Activated effector memory CD4-positive, alpha-beta T cell treated with Interleukin-2 at 50 U/mL for 16 hours (primary cell): ENCODE data around the gene SLIT3.
"Not testable (repeated sequence)": the region's sequence is repeated elsewhere in the genome, so short reads cannot be mapped to it uniquely, and the experiment has no call there.

ENCODE experiments used
- DNase-seq: peaks from one replicate; pipeline ENCODE4 v3.0.0-alpha.2; 2020

The SLIT3 gene

DNA sequence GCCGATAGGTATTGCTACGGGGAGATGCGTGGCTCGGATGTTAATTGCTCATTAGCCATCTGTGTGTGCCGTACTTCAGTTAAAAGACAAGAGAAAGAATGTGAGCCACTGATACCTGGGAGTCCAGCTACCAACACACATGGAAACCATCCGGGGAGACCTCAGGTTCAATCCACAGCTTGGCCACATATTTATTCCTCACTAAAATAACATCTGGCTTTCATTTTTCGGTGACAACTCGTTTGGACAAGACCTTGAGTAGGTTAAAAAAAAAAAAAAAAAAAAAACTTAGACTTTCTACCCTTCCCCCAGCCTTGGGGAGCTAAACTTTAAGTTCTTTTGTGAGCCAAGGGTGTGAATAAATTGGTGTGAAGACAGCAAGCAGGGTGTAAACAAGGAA is 84.1 kb downstream of the SLIT3 start:
- no peak for DNase-seq

- DNase-seq, result no peak
Measured at GRCh38 chr5:169213479-169213878, 87.5 kb downstream of the SLIT3 start.

DNA sequence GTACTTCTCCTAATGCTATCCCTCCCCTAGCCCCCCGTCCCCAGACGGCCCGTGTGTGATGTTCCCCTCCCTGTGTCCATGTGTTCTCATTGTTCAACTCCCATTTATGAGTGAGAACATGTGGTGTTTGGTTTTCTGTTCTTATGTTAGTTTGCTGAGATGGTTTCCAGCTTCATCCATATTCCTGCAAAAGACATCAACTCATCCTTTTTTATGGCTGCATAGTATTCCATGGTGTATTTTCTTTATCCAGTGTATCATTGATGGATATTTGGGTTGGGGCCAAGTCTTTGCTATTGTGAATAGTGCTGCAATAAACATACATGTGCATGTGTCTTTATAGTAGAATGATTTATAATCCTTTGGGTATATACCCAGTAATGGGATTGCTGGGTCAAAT is 89.2 kb downstream of the SLIT3 start:
- not testable (repeated sequence) for DNase-seq

DNA sequence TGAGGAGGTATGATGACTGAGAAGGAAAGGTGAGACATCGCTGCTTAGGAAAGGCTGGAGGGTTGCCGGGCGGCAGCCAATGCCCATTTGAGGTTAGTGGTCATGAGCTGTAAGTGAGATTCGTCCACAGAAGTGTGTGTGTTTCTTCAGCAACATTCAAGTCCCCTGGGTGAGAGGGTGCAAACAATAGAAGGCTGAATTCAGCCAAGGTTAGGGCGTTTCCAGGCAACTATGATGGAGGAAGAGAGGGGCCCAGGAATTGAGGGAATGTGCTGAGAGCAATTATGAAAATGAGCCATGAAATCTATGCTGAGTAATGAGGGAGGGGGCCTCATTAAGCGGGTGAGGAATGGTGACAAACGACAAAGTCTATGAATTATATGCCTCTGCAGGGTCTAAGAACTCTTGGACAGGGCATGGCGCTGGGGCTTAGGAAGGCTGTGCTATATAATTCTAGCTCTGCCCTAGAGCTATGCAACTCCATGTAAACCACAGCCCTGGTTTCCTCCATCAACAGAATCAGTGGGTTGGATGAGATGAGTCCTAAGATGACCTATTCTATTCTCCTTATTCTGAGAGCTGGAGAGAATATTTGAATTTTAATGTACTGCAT is 96.0 kb downstream of the SLIT3 start:
- DNase-seq, result no peak

DNA sequence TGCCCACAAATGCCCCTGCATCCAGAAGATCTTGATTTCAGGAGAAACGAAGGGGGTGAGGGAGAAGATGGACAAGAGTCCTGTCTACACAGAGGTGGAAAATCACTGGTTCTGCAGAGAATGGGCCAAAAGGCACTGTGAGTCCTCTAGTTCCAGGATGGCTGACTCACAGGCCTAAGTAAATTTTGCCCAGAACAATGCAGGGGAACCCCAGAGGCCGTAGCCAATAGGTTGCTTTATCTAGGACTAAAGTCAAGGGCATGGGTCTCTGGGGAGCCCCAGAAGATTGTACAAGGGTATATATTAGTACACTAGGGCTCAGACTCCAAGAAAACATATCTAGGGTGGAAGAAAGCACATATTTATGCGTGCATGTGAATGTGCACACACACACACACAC is 98.0 kb downstream of the SLIT3 start:
- no peak for DNase-seq

GRCh38 chr5:169201597-169201996 is 99.3 kb downstream of the SLIT3 start:
- no peak for DNase-seq

GRCh38 chr5:169200125-169200778 is 100.7 kb downstream of the SLIT3 start:
- no peak for DNase-seq

GRCh38 chr5:169197343-169197742 is 103.6 kb downstream of the SLIT3 start:
- DNase-seq, result no peak

- no peak for DNase-seq
Measured at GRCh38 chr5:169196059-169196458, 104.9 kb downstream of the SLIT3 start.

DNA sequence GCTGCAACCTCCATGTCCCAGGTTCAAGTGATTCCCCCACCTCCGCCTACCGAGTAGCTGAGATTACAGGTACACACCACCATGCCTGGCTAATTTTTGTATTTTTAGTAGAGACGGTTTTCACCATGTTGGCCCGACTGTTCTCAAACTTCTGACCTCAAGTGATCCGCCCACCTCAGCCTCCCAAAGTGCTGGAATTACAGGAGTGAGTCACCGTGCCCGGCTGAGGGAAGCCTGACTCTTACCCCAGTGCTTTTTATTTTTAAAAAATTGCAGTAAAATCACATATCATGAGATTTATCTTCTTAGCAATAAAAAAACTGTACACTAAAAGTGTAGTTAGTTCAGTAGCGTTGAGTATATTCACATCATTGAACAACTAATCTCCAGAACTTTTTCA is 105.3 kb downstream of the SLIT3 start:
- no peak for DNase-seq

DNA sequence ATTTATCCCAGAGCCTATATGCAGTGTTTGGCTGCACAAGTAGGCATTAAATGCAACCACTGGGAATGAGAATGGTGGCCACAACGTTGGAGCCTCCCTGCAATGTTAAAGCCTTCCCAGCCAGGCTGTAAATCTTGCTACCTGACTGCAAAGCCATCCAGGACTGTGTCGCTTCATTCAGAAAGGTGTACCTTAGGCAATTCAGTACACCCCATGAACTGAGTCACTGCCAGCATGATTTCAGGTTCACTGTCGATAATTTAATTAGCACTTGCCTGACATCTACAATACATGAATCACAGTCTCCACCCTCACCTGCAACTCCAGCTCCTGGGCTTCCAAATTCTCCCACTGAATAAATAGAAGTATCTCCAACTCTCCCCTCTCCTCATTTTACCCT is 108.4 kb downstream of the SLIT3 start:
- no peak for DNase-seq

DNA sequence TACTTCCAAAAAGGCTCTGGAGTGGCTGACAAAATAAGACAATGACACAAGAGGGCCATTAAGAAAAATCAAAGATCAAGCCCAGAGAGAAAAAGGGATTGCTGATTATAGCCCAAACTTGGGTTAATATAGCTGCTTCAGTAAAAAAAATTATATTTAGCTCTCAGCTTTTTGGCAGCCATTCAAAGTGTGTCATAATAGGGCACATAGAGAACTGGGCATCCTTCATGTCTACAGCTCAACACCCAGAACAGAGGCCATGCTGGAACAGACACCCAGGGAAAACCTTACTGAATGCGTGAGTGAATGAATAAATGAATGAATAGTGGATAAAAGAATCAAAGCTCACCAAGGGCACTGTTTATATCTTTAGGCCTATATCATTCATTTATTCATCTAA is 110.1 kb downstream of the SLIT3 start:
- DNase-seq, result no peak

- DNase-seq, result no peak
Measured at GRCh38 chr5:169185626-169186025, 115.3 kb downstream of the SLIT3 start.

GRCh38 chr5:169183576-169183975 is 117.4 kb downstream of the SLIT3 start:
- DNase-seq, result no peak

GRCh38 chr5:169182797-169183196 is 118.1 kb downstream of the SLIT3 start:
- no peak for DNase-seq

- no peak for DNase-seq
Measured at GRCh38 chr5:169181814-169182213, 119.1 kb downstream of the SLIT3 start.

GRCh38 chr5:169178754-169179153 is 122.2 kb downstream of the SLIT3 start:
- DNase-seq, result no peak

GRCh38 chr5:169178274-169178673 is 122.7 kb downstream of the SLIT3 start:
- no peak for DNase-seq

DNA sequence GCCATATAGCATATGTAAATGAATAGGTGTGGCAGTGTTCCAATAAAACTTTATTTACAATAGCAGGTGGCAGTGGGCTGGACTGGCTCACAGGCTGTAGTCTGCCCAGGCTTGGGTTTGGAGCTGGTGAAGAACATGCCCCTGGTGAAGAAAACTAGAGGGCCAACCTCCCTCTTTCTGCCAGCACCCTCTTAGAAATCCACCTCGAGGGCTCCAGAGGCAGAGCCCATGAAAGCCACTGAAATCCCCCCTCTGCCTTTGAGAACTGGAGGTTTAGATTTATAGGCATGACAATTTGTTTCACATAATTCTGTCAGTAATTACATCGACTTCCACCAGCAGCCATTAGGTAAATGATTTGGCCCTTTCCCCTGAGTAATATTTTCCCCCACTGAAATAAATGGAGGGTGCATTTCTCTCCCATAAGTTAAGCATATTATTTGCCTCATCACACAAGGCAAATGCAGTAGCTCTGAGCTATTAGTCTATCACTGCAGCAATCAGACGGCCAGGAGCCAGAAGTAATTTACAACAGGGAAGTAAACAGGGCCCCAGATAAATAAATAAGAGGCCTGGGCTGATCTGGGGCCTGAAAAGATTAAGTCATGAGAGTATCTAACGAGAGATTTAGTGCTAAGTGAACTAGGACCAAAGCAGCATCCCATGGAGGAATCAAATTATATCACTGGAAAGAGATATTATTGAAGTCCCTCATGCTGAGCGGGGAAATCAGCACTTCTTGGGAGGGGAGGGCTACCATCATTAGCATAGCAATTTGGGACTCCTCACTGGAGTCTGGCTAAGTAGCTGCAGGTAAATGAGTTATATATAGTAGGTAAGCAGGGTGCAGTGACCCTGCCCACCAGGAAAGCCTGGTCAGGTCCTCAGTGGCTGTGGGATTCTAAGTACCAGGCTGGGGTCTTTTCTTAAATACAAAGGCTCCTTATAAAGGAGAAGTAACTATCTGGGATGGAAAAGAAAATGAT is 123.9 kb downstream of the SLIT3 start:
- no peak for DNase-seq

DNA sequence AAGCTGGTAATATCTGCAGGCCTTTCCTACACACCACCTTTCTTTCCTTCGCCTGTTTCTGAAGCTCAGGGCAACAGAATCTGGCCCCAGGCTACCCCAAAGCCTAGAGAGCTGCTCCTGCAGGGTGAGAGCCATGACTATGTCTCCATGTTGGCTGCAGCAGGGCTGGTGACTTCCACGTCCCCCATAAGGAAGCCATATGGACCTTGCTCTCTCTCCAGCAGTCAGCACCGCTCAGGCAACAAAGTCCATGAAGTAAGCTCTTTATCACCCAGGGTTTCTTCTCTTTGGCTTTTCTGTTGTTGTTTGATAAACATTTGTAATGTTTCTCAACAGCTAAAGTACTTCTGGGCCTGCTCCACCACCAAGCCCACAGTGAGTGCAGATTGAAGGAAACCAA is 125.2 kb downstream of the SLIT3 start:
- no peak for DNase-seq

DNA sequence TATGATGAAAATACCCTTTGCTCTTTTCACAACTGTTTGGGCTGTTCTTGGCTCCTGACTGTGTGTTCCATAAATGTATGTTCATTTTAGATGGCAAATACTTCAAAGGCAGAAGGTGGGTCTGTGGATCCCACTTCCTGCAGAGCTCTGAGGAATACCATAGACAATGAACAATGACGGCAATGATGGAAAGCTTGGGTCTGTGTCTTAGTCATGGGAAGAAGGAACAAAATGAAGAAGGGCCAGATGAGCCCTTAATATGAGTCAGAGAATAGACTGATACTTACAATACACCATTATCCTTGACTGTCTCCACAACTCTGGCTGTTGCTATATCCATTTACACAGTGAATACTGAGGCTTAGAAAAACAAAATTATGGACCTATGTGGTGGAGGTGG is 126.0 kb downstream of the SLIT3 start:
- DNase-seq, result no peak

GRCh38 chr5:169173372-169173771 is 127.6 kb downstream of the SLIT3 start:
- DNase-seq, result no peak

DNA sequence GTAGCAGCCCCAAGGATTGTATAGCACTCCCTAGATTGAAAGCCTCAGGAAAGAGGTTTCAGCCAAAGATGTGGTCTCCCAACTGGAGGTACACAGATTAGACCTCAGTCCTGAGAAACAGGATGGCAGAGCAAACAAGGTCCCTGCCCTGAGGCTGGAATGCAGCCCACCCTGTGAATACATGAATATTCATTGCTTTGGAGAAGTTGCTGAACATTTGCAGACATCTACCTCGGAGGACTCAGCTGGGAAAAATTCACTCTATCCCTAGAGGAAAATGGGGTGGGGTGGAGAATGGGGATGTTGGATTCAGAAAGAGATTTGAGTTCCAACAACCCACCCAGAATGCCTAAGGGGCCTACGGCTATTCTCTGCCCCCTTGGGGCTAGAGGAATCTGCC is 129.4 kb downstream of the SLIT3 start:
- no peak for DNase-seq

- no peak for DNase-seq
Measured at GRCh38 chr5:169169783-169170182, 131.2 kb downstream of the SLIT3 start.
